Adrenal gland (tissue), 5 donors: Measurements from ENCODE around the gene ZNF579.

Experiments
- CTCF ChIP-seq, 6 experiments: fragments of 450-650 bp in 4 of 6; fragments of 200-600 bp in 2 of 6; sonication (generic) in 1 of 6; IDR thresholded peaks; 1 replicate in 5 of 6; 2 replicates in 1 of 6; pipeline versions ENCODE4 v1.5.1 to v1.8.0; 2016 to 2021; ENCODE audit warnings: antibody characterized with exemption in 6 of 6, mild to moderate bottlenecking in 2 of 6, moderate library complexity in 1 of 6
- POLR2A ChIP-seq, 2 donors: fragments of 450-650 bp; IDR thresholded peaks; one replicate each; pipeline ENCODE4 v1.6.1; 2017; ENCODE audit warnings: antibody characterized with exemption in 2 of 2, mild to moderate bottlenecking in 2 of 2, moderate library complexity in 1 of 2
- donor health status: DM: no; HTN: no; CAD: no.

- TF ChIP-seq POLR2A (IDR thresholded peaks at IDR 0.05) (no peak), CTCF (IDR thresholded peaks at IDR 0.05) (no peak)
Measured at GRCh38 chr19:55590109-55590508, 9.5 kb upstream of the ZNF579 start.
